ENCODE results near the gene PHKG2.
"Not testable (repeated sequence)": the region's sequence is repeated elsewhere in the genome, so short reads cannot be mapped to it uniquely, and the experiment has no call there.

The PHKG2 gene, protein sequence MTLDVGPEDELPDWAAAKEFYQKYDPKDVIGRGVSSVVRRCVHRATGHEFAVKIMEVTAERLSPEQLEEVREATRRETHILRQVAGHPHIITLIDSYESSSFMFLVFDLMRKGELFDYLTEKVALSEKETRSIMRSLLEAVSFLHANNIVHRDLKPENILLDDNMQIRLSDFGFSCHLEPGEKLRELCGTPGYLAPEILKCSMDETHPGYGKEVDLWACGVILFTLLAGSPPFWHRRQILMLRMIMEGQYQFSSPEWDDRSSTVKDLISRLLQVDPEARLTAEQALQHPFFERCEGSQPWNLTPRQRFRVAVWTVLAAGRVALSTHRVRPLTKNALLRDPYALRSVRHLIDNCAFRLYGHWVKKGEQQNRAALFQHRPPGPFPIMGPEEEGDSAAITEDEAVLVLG

DNA sequence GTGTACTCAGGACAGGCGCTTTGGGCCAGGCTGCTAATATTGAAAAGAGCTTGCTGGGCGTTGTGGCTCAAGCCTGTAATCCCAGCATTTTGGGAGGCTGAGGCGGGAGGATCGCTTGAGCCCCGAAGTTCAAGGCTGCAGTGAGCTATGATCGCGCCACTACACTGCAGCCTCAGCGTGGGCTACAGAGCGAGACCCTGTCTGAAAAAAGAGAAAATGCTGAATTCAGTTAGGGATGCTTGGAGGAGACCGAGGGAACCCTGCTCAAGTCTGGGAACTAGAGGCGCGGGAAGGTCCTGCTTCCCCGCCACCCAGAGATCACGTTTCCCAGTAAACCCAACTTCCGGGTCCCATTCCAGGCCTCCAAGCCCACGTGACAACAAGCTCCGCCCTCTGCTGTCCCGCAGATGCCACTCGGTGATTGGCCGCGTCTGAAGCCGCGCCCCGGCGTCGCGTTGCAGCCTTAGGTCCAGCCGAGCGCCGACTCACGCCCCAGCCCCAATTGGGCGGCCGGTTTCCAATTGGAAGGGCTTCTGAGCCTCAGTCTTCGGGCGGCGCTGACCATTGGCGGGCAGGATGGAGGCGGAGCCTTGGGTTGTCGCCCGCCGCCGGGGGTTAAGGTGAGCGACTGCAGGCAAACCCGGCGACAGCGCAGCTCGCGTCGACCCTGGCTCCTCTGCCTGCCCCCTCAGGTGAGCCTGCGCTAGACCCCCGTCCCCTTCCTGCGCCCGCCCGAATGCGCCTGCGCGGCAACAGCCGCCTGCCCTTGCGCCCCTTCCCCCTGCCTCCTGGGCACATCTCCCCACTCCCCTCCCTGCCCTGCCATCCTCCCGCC, at the start of gene PHKG2:
TSS of gene PHKG2 (plus strand) at position 627 of the 835 bp plus-strand sequence. CDS start 396 bp downstream, outside the sequence.
- peak; percentile 99 for DNase-seq (ENCODE audit: low spot score)

DNA sequence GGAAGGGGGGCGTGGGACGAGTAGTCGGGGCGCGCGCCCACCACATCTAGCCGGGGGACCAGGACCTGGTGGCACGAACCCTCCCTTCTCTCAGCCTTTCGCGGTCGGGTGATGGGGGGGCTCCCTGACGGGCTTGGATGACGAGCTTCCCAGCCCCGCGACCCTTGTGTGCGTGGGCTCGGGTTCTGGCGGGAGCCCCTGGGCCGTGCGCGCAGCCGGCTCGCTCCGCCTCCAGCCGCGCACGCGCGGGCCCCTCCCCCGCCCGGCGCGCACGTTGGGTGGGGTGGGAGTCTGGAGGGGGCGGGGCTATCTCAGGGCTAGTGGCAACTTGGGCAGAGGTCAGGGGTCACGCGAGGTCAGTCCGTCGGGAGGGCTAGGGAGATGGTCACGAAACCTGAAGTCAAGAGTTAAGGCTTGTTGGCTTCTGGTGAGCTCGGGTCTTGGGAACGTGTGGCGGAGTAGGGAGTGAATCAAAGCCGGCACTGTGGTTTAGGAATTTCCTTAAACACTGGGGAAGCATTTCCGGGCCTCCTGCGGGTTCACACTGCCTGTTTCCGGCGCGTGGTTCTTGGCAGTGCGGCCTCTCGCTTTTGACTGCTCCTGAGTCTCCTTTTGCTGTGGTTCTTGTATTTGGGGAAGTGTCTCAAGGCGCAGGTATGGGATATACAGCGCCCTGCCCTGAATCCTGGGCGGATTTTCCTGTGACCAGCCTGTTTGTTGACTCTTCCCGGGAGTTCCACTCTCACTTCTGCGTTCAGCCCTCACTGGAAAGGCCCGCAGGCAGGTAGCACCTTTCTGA, 49.2 kb upstream of the PHKG2 start, which contains the start of gene SRCAP:
TSS of gene SRCAP (plus strand) at position 356 of the 799 bp plus-strand sequence. CDS start 1,654 bp downstream, outside the sequence.
- DNase-seq (ENCODE audit: low spot score): peak; percentile 80

DNA sequence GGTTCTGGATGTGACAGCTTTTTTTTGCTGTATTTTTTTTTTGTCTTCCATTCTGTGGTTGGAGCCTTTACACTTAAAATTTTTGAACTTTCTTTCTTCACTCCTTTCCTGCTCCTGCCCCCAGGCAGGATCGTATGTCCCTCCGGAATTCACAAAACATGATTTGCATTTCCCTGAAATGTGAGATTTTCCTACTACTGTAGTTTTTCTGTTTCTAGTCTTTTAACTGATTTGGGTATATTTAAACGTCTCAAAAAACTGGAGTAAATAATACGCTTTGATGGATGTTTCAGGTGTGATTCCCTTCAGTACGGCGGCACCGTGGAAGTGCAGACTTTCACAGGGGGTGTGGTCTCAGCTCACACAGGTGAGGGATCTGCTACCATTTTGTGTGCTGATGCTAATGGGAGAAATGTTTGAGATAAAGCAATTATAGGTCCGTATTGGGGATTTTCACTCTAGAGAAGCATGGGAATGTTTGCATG, 48.6 kb upstream of the PHKG2 start:
- DNase-seq (ENCODE audit: low spot score): no peak

DNA sequence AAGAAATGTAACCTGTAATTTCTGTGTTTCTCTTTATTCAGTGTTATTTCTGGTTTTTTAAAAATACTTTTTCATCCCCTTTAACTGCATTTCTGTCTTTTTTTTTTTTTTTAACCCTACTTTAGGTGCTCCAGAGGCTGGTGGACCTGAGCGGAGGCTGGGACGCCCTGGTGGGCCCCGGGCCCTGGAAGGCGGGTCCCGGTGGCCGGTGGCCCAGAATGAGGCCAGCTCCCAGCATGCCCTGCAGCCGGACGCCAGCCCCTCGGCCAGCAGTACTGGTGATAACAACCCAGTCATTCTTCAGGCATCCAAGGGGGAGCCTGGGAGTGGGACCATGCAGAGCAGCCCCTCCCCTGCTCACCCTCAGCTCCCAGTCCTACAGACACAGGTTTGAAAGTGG, 47.7 kb upstream of the PHKG2 start:
- no peak for DNase-seq (ENCODE audit: low spot score)

DNA sequence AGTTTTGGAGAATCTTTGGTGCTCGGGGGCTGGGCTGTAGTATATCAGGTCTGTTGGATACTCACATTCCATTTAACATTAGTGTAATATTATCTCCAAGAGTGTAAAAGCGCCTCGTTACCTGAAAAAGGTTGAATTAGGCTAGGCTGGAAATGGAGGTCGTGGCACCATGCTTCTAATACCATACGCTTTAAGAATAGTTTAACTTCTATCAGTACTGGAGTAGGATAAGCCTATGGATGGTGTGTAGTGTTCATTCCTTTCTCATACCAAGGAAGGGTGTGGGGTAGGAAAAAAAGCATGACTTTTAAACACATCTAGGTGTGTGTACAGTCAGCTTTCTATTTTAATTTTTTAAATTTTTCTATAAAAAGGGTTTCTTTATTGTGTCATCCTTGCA, 47.3 kb upstream of the PHKG2 start:
- no peak for DNase-seq (ENCODE audit: low spot score)

DNA sequence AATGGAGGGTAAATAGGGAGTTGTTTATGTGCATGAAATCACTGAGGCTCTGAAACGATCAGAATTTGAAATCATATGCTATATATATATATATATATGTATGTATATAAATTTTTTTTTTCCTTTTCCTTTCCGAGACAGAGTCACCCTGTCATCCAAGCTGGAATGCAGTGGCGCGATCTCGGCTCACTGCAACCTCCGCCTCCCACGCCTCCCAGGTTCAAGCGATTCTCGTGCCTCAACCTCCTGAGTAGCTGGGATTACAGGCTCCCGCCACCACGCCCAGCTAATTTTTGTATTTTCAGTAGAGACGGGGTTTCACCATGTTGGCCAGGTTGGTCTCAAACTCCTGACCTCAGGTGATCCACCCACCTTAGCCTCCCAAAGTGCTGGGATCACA, 45.2 kb upstream of the PHKG2 start:
- DNase-seq (ENCODE audit: low spot score): not testable (repeated sequence)

DNA sequence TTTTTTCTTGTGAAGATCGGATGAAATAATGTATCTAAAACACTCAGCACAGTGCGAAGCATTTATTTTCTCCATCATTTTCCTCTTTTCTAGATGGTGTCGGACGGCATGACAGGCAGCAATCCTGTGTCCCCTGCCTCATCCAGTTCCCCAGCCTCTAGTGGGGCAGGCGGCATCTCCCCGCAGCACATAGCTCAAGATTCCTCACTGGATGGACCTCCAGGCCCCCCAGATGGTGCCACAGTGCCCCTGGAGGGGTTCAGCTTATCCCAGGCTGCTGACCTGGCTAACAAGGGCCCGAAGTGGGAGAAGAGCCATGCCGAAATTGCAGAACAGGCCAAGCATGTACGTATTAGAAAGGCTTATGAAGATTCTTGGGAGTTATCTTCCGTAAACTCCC, 44.3 kb upstream of the PHKG2 start:
- no peak for DNase-seq (ENCODE audit: low spot score)

DNA sequence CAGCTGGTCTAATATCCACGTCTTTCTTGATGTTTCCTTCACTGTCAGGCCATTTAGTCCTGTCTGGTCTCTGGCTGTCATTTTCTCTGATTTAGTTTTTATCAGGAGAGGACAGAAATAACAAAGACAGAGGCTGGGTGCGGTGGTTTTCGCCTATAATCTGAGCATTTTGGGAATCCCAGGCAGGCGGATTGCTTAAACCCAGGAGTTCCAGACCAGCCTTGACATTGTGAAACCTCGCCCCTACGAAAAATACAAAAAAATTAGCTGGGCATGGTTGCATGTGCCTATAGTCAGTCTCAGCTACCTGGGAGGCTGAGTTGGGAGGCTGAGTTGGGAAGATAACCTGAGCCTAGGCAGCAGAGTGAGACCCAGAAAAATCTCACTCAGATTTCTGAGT, 42.2 kb upstream of the PHKG2 start:
- no peak for DNase-seq (ENCODE audit: low spot score)

DNA sequence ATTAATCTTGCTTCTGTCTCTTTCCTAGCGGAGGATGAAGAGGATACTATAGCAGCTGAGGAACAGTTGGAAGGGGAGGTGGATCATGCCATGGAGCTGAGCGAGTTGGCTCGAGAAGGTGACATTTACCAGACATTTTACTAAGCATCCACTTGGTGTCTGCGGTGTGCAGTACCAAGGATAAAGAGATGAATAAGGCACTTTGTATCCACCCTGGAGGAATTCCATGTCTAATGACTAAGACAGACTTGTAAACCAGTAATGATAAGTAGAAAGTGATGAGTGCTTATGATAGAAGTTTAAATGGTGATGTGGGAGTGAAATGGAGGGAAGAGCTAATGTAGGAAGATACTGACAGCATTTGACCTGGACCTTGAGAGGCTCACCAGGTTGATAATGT, 37.3 kb upstream of the PHKG2 start:
- DNase-seq (ENCODE audit: low spot score): no peak

DNA sequence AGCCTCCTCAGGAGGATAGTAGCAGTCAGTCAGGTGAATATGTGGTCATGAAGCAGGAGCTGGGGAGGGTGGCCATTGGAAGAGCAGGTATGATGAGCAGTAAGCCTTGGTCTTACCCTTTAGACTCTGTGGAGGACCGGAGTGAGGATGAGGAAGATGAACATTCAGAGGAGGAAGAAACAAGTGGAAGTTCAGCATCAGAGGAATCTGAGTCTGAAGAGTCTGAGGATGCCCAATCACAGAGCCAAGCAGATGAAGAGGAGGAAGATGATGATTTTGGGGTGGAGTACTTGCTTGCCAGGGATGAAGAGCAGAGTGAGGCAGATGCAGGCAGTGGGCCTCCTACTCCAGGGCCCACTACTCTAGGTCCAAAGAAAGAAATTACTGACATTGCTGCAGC, 36.5 kb upstream of the PHKG2 start:
- DNase-seq (ENCODE audit: low spot score): no peak

DNA sequence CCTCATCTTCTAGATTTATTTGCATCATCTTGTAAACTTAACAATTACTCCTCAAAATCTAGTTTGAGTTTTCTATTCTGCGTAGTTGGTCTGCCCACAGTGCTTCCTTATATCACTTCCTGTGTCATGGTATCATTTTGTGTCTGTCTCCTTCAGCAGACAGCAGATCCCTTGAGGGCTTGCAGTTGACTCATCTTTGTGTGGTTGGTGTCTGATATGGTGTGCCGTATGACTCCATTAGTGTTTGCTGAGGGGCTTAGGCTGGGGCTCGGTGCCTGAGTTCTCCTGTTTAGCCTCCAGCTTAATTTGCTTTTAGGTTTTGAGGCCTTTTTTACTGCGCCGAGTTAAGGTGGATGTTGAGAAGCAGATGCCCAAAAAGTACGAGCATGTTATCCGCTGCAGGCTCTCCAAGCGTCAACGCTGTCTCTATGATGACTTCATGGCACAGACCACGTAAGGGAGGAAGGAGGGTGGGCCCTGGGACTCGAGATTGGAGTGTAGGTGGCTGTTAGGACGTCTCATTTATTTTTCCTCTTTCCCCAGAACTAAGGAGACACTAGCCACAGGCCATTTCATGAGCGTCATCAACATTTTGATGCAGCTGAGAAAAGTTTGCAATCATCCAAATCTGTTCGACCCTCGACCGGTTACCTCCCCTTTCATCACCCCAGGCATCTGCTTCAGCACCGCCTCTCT, 32.3 kb upstream of the PHKG2 start:
- DNase-seq (ENCODE audit: low spot score): no peak

DNA sequence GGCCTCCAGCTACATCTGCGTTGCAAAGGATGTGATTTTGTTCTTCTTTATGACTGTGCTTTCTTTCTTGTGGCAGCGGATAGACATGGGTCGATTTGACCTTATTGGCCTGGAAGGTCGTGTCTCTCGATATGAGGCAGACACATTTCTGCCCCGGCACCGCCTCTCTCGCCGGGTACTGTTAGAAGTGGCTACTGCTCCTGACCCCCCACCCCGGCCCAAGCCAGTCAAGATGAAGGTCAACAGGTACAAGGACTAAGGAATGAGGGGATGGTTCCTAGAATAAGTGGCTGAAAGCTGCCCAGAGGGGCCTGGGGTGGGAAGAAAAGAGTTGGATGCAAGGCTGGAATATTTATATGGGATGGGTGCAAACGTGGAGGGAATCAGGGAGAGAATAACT, 28.1 kb upstream of the PHKG2 start:
- no peak for DNase-seq (ENCODE audit: low spot score)

DNA sequence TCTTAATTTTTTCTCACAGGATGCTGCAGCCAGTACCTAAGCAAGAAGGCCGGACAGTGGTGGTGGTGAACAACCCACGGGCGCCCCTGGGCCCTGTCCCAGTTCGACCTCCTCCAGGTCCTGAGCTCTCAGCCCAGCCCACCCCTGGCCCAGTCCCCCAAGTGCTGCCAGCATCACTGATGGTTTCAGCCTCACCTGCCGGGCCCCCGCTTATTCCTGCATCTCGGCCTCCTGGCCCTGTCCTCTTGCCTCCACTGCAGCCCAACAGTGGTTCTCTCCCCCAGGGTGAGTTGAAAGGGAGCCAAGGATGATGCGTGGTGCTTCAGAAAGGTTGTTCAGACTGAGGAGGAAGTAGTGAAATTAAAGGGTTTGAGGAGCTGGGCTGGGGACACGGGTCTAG, 27.5 kb upstream of the PHKG2 start:
- DNase-seq (ENCODE audit: low spot score): no peak

DNA sequence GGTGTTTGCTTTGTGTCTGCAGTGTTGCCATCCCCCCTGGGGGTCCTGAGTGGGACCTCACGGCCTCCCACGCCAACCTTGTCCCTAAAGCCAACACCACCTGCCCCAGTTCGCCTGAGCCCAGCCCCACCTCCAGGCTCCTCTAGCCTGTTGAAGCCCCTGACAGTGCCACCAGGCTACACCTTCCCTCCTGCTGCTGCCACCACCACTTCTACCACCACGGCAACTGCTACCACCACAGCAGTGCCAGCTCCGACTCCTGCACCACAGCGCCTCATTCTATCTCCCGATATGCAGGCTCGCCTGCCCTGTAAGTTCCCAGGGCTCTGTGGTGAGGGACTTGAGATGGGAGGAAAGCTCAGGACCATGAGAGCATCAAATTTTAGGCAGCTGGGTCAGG, 27.1 kb upstream of the PHKG2 start:
- DNase-seq (ENCODE audit: low spot score): no peak

DNA sequence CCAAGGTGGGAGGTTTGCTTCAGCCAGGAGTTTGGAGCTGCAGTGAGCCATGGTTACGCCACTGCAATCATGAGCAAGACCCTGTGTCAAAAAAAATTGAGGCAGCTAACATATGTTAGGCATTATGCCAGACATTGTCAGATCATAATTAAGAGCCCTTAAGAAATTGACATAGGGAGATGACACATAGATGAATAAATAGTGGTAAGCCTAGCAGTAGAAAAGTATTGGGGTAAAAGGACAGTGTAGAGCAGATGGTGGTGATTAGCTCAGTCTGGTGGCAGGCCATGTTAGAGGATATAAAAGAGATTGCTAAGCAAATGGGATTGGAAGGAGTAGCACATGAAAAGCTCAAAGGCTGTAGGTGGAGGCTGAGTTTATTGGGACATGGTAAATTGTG, 26.6 kb upstream of the PHKG2 start:
- no peak for DNase-seq (ENCODE audit: low spot score)

DNA sequence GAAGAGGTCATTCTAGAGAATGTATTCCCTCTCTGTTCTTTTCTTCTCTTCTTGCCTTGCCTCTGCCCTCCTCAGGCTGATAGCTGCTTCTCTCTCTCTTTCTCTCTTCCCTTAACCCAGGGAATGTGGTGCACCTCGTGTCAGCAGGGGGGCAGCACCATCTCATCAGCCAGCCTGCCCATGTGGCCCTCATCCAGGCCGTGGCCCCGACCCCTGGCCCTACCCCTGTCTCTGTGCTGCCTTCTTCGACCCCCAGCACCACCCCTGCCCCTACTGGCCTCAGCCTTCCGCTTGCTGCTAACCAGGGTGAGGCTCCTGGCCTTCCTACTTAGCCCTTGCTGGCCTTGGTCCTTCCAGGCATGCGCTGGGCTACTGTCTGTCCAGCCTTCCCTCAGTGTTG, 25.8 kb upstream of the PHKG2 start:
- no peak for DNase-seq (ENCODE audit: low spot score)

DNA sequence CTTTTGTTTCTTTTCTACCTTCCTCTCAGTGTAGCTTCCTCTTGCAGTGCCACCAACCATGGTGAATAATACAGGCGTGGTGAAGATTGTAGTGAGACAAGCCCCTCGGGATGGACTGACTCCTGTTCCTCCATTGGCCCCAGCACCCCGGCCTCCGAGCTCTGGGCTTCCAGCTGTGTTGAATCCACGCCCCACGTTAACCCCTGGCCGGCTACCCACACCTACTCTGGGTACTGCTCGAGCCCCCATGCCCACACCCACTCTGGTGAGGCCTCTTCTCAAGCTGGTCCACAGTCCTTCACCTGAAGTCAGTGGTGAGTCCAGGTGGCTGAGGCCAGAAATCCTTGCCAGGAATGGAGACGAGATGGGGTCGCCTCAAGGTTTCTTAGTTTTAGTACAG, 25.3 kb upstream of the PHKG2 start:
- no peak for DNase-seq (ENCODE audit: low spot score)

DNA sequence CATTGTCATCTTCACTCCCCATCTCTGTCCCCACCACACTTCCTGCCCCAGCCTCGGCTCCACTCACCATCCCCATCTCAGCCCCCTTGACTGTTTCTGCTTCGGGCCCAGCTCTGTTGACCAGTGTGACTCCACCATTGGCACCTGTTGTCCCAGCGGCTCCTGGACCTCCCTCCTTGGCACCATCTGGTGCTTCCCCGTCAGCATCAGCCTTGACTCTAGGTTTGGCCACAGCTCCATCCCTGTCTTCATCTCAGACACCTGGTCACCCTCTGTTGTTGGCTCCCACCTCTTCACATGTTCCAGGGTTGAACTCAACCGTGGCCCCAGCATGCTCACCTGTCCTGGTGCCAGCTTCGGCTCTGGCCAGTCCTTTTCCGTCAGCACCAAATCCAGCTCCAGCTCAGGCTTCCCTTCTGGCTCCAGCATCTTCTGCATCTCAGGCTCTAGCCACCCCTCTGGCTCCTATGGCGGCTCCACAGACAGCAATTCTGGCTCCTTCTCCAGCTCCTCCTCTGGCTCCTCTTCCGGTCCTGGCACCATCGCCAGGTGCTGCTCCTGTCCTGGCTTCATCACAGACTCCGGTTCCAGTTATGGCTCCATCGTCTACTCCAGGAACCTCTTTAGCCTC, 24.4 kb upstream of the PHKG2 start:
- DNase-seq (ENCODE audit: low spot score): no peak

DNA sequence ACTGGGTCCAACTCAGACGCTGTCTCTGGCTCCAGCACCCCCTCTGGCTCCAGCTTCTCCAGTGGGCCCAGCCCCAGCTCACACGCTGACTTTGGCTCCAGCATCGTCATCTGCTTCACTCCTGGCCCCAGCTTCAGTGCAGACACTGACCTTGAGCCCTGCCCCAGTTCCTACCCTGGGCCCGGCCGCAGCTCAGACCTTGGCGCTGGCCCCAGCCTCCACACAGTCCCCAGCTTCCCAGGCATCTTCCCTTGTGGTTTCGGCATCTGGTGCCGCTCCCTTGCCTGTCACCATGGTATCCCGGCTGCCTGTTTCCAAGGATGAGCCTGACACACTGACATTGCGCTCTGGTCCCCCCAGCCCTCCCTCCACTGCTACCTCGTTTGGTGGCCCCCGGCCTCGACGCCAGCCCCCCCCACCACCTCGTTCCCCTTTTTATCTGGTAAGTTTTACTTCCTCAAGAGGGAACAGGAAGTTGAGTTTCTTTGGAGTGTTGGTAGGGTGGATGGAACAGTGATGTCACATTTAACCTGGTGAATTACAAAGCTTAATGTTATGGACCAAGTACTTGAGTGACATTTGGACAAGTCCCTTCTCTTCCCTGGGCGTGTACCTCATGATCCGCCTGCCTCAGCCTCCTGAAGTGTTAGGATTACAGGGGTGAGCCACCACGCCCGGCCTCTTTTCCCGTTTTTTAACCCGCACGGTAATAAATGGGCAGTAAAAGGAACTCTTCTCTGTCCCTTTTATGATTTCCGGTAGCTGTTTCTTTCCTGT, 23.4 kb upstream of the PHKG2 start:
- DNase-seq (ENCODE audit: low spot score): peak; percentile 68

DNA sequence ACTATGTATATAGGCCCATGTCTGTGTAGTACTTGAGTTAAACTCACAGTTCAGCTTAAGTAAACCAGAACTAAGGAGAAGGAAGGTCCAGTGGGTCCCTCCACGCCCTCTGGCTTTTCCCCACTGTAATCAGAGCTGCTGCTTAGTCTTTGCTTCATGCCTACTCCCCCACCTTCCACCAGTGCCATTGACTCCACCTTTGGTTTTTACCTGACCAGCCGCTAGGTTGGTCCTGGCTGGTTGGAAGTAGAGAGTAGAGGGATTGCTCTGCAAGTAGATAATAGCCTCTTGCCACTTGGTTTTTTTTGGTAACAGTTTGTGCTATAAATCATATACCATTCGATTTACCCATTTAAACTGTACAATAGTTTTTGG, 22.8 kb upstream of the PHKG2 start:
- no peak for DNase-seq (ENCODE audit: low spot score)
